Common myeloid progenitor, CD34-positive (primary cell): ENCODE results near the gene CEP128.

Experiments
- CTCF ChIA-PET: fragments of 350-600 bp; sonication (Branson Sonifier 250); formaldehyde crosslinking; loops from one replicate; lab custom pipeline; 2021; ENCODE audit warnings: antibody characterized with exemption; lab: Charles Lee
- POLR2A ChIA-PET: fragments of 350-600 bp; sonication (Branson Sonifier 250); formaldehyde crosslinking; loops from one replicate; lab custom pipeline; 2021; ENCODE audit warnings: antibody characterized with exemption; lab: Charles Lee
- DNase-seq, 3 donors: peaks; one replicate each; pipeline versions ENCODE4 v3.0.0 to v3.0.0-alpha.2; 2013
- H3K27ac ChIP-seq, 2 experiments: 1 replicate in 1 of 2; 2 replicates in 1 of 2; pipeline ENCODE4 v1.7.0; 2013; ENCODE audit warnings: inconsistent platforms in 2 of 2, low read length in 2 of 2, mild to moderate bottlenecking in 2 of 2, low read depth in 1 of 2, moderate library complexity in 1 of 2; ENCODE audit not compliant: severe bottlenecking in 2 of 2, insufficient read depth in 1 of 2, poor library complexity in 1 of 2
- H3K27me3 ChIP-seq, 5 experiments: replicated peaks in 2 of 5; 1 replicate in 3 of 5; 2 replicates in 2 of 5; pipeline versions ENCODE4 v1.6.1 to v1.7.0; 2013; ENCODE audit warnings: low read length in 4 of 5, mild to moderate bottlenecking in 2 of 5, moderate library complexity in 2 of 5, inconsistent platforms in 1 of 5; ENCODE audit not compliant: insufficient read depth in 5 of 5, control insufficient read depth in 4 of 5
- H3K36me3 ChIP-seq, 4 experiments: 1 replicate in 2 of 4; 2 replicates in 2 of 4; pipeline versions ENCODE4 v1.6.1 to v1.7.0; 2013; ENCODE audit warnings: low read length in 3 of 4, control low read depth in 1 of 4, mild to moderate bottlenecking in 1 of 4; ENCODE audit not compliant: control insufficient read depth in 4 of 4, insufficient read depth in 4 of 4
- H3K4me1 ChIP-seq, 4 experiments: 1 replicate in 3 of 4; 2 replicates in 1 of 4; pipeline versions ENCODE4 v1.6.1 to v1.7.1; 2013; ENCODE audit warnings: low read length in 3 of 4, mild to moderate bottlenecking in 3 of 4, control low read depth in 1 of 4, inconsistent platforms in 1 of 4, moderate library complexity in 1 of 4; ENCODE audit not compliant: control insufficient read depth in 4 of 4, insufficient read depth in 4 of 4; ENCODE audit errors: control extremely low read depth in 1 of 4
- H3K4me3 ChIP-seq, 7 experiments: 1 replicate in 4 of 7; 2 replicates in 3 of 7; pipeline versions ENCODE4 v1.5.1 to v1.7.0; 2013; ENCODE audit warnings: mild to moderate bottlenecking in 7 of 7, low read length in 6 of 7, moderate library complexity in 6 of 7, inconsistent platforms in 2 of 7, low read depth in 2 of 7, control low read depth in 1 of 7; ENCODE audit not compliant: insufficient read depth in 4 of 7, control insufficient read depth in 1 of 7; ENCODE audit errors: extremely low read depth in 1 of 7
- H3K9me3 ChIP-seq, 5 experiments: 1 replicate in 4 of 5; 2 replicates in 1 of 5; pipeline versions ENCODE4 v1.6.1 to v1.7.1; 2013; ENCODE audit warnings: low read length in 4 of 5, mild to moderate bottlenecking in 2 of 5, inconsistent platforms in 1 of 5, low read depth in 1 of 5, moderate library complexity in 1 of 5; ENCODE audit not compliant: control insufficient read depth in 4 of 5, insufficient read depth in 2 of 5; ENCODE audit errors: control extremely low read depth in 1 of 5
- WGBS: methylation state at CpG from one replicate; pipeline ENCODE4 v1.1.5; 2013; ENCODE audit not compliant: insufficient coverage; 5-methylcytosine and 5-hydroxymethylcytosine counted together

Gene CEP128

DNA sequence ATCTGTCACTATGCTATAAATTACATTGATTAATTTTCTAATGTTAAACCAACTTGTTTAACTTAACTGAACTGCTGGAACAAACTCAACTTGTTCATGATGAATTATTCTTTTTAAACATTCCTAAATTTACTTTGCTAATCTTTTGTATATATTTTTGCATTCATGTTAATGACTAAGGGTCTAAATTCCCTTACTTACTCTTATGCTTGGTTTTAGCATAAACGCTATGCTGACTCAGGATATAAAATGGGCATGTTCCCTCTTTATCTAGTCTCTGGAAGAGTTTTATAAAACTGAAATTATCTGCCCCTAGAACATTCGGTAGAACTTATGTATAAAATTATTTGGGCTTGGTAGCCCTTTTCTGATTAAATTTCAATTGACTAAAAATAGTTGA is 387.4 kb downstream of the CEP128 start:
- H3K4me3 ChIP-seq: no peak overlapping the region
- H3K9me3 ChIP-seq: no peaks in the 10 kb centered on the region
- whole genome bisulfite sequencing: no CpG with 5 or more reads among the region's 2 CpGs
- H3K4me1 ChIP-seq: no peaks in the 10 kb centered on the region
- H3K36me3 ChIP-seq: no peaks in the 10 kb centered on the region
- POLR2A ChIA-PET: no interaction called here
- CTCF ChIA-PET: no interaction called here
- H3K27me3 ChIP-seq: no peaks in the 10 kb centered on the region
- DNase-seq: no peak
- no peak overlapping the region for H3K27ac ChIP-seq

DNA sequence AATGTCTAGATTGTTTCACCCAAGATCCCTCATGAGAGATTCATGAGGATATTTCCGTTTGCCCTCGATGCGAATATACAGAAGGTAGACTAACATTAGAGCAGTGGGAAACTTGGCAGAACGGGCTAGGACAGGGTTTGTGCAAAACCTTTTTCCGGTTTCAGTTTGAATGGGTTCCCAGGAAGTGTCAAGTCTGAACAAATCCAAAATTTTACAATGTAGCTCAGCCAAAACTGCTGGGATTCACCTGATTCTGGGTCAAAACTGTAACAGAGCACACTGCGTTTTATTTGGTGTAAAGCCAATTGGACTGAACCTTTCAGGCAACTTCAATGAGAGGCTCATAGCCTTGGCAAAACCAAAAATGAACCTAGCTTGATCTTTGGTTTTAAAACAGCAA is 392.4 kb downstream of the CEP128 start:
- POLR2A ChIA-PET: no interaction called here
- Histone ChIP-seq H3K9me3 (no peaks in the 10 kb centered on the region), H3K27me3 (no peaks in the 10 kb centered on the region), H3K36me3 (no peaks in the 10 kb centered on the region), H3K4me3 (no peak overlapping the region), H3K27ac (no peak overlapping the region), H3K4me1 (no peaks in the 10 kb centered on the region)
- 97% methylated on average over 6 of the region's 6 CpGs for WGBS
- DNase-seq: no peak
- CTCF ChIA-PET: no interaction called here

DNA sequence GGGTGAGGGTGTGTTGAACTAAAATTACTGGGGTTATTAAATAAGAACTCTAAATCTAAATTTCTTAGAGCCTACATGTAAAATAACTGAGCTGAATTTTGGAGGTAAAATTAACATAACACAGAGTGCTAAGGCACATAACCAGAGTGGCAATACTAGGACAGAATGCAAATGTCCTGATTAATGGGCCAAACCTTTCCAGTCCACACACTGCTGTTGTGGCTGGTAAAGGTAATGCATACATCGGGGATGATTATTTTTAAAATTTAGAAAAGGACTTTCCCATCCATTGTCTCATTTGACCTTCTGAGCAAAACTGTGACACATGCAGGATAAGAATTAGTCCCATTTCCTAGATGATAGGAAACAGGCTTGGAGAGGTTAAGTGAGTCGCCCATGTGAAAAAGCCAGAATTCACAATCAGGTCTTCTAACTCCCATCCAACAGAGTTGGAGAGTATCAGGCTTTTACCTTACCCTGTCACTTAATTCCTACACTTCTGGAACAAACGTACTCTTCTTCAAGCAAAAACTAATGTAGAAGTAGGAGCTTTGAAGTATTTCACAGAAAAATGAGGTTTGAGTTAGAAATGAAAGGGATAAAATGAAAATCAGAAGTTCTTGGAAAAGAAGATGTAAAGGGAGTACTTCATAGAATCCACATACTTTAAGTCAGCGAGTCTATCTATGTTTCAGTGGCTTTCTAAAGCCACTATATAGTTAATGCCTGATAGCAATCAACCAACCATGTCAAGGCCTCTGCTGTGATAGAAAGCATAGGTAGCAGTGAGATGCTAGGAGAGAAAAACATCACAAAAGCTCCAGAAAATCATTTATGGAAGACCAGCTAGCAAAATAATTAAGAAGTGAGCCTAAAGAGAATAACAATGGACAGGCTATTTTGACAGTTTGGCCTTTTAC is 395.3 kb downstream of the CEP128 start:
- DNase-seq: no peak
- WGBS: 100% methylated on average over 1 of the region's 4 CpGs
- Histone ChIP-seq H3K4me1 (no peaks in the 10 kb centered on the region), H3K27me3 (no peaks in the 10 kb centered on the region), H3K9me3 (no peaks in the 10 kb centered on the region), H3K4me3 (no peak overlapping the region), H3K27ac (no peak overlapping the region), H3K36me3 (no peaks in the 10 kb centered on the region)
- ChIA-PET POLR2A (no interaction called here), CTCF (no interaction called here)

DNA sequence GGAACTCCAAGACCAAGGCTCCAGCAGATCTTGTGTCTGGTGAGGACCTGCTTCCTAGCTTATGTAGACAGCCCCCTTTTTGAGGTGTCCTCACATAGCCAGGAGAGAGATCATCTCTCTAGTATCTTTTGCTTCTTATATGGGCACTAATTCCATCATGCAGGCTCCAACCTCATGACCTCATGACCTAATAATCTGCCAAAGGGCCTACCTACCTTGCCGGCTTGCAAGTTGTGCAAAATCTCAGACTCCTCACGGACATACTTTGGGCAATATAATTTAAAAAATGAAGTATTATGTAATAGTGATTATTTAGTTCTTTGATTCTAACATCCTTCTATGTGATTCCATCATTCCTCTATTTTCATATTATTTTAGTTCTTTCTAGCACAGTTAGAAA is 397.2 kb downstream of the CEP128 start:
- CTCF ChIA-PET: no interaction called here
- Histone ChIP-seq H3K27ac (no peak overlapping the region), H3K4me3 (no peak overlapping the region), H3K27me3 (no peaks in the 10 kb centered on the region), H3K4me1 (no peaks in the 10 kb centered on the region), H3K9me3 (peaks cover 0 to 9% (median 6%) of the 10 kb centered on the region in 5 experiments), H3K36me3 (no peaks in the 10 kb centered on the region)
- POLR2A ChIA-PET: no interaction called here
- WGBS: no CpG with 5 or more reads among the region's 2 CpGs
- DNase-seq: no peak

DNA sequence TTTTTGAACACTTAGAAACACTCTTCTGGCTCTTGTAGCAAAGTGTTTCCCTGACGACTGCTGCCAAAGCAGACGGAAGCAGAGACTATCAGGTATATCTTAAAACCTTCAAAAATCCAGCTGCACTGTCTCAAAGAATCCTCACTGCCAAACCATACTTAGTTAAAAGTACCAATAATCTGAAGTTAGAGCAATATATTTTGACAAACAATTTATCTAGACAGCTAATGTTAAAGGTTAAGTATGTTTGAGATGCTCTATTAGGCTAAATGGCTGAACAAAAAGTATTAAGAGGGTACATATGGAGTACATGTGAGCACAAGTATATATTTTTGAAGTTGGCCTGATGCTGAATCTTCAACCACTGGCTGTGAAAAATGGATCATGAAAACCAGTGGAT is 398.3 kb downstream of the CEP128 start:
- Histone ChIP-seq H3K4me1 (no peaks in the 10 kb centered on the region), H3K9me3 (peaks cover 0 to 9% (median 6%) of the 10 kb centered on the region in 5 experiments), H3K4me3 (no peak overlapping the region), H3K27ac (no peak overlapping the region), H3K36me3 (no peaks in the 10 kb centered on the region), H3K27me3 (no peaks in the 10 kb centered on the region)
- POLR2A ChIA-PET: no interaction called here
- DNase-seq: no peak
- CTCF ChIA-PET: no interaction called here
- WGBS: 92% methylated on average over 2 of the region's 2 CpGs

DNA sequence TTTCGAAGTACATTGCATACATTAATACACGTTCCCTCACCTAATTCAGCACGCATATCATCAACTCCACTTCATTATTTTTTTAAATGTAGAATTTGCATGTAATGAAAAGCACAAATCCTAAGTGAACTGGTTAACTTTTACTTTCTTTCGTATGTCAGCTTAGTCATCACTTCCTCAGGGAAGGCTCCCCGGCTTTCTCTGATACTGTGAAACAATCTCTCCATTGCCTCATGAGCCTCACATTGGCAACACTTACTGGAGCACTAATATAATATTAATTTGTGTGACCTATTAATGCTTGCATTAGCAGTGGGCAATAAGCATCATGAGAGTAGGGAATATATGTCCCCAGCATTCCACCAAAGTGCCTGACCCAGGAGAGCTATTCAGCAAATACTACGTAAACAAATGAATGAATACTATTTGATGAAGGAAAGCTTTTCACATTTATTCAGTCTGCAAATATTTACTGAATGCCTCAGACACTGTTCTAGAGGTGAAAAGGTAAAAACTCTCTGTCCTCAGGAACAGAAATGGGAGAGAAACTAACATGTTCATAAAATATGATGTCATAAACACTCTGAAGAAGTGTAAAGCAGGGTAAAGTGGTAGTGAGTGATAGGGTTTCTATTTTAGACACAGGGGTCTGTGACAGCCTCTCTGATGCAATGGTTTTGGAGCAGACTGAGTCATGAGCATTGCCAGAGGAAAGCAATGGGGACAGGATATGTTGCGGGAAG is 402.7 kb downstream of the CEP128 start:
- Histone ChIP-seq H3K4me1 (no peaks in the 10 kb centered on the region), H3K4me3 (no peak overlapping the region), H3K27ac (no peak overlapping the region), H3K27me3 (no peaks in the 10 kb centered on the region), H3K36me3 (no peaks in the 10 kb centered on the region), H3K9me3 (peaks cover 0 to 9% (median 6%) of the 10 kb centered on the region in 5 experiments)
- POLR2A ChIA-PET: no interaction called here
- DNase-seq: no peak
- 92% methylated on average over 2 of the region's 7 CpGs for WGBS
- CTCF ChIA-PET: no interaction called here

DNA sequence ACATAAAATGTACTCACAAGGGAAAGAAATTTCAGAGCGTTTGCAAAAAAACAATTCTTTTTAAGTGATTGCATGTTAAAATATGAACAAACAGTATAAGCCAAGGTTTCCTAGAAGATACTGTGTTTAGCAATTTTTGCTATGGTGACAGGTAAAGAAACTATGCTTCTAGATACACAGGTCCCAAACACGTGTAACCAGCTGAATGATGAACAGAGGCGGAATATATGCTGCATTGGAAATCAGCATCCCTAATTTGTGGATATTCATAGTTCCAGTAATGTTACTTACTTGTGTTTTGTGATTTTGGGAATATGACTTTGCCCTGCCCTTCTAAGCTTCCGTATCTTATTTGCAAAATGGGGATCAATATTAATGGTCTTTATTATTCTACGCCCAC is 403.9 kb downstream of the CEP128 start:
- H3K4me1 ChIP-seq: no peaks in the 10 kb centered on the region
- H3K27me3 ChIP-seq: no peaks in the 10 kb centered on the region
- H3K36me3 ChIP-seq: no peaks in the 10 kb centered on the region
- WGBS: 100% methylated on average over 2 of the region's 5 CpGs
- ChIA-PET POLR2A (no interaction called here), CTCF (no interaction called here)
- no peak overlapping the region for H3K4me3 ChIP-seq
- DNase-seq: no peak
- peaks cover 0 to 9% (median 6%) of the 10 kb centered on the region in 5 experiments for H3K9me3 ChIP-seq
- H3K27ac ChIP-seq: no peak overlapping the region
